ENCODE data around the gene TNFRSF8.

DNA sequence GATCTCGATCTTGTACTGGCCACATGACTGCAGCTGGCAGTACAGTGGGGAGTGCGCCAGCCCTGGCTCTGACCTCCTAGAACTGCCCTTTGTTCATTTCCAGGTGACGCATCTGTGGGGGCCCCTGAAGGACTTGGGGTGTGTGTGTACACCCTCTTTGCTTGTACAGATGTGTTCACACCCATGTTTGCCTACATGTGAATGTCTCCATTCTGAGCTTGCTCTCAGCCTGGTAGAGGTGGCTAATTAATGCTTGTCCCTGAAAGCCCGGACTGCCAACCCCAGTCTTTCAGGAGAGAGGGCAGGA, 123.5 kb downstream of the TNFRSF8 start:
- TF ChIP-seq, protein P1, sequence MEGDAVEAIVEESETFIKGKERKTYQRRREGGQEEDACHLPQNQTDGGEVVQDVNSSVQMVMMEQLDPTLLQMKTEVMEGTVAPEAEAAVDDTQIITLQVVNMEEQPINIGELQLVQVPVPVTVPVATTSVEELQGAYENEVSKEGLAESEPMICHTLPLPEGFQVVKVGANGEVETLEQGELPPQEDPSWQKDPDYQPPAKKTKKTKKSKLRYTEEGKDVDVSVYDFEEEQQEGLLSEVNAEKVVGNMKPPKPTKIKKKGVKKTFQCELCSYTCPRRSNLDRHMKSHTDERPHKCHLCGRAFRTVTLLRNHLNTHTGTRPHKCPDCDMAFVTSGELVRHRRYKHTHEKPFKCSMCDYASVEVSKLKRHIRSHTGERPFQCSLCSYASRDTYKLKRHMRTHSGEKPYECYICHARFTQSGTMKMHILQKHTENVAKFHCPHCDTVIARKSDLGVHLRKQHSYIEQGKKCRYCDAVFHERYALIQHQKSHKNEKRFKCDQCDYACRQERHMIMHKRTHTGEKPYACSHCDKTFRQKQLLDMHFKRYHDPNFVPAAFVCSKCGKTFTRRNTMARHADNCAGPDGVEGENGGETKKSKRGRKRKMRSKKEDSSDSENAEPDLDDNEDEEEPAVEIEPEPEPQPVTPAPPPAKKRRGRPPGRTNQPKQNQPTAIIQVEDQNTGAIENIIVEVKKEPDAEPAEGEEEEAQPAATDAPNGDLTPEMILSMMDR (IDR thresholded peaks at IDR 0.05; ENCODE audit: insufficient read depth, low read length, poor library complexity, severe bottlenecking), result no peak
- TF ChIP-seq EZH2phosphoT487 (conservative IDR thresholded peaks at IDR 0.05; ENCODE audit: low read length), result no peak

All from SU-DHL-6 (cell line).